Uterus (tissue), 2 donors: ENCODE data around the gene OBSCN.

ENCODE experiments used
- CTCF ChIP-seq, 4 experiments: fragments of 200-600 bp in 2 of 4; fragments of 450-650 bp in 2 of 4; sonication (generic) in 2 of 4; IDR thresholded peaks; one replicate each; pipeline ENCODE4 v1.5.1; 2016 to 2019; ENCODE audit warnings: antibody characterized with exemption in 4 of 4, mild to moderate bottlenecking in 2 of 4, moderate library complexity in 1 of 4
- POLR2A ChIP-seq, 2 donors: fragments of 450-650 bp; IDR thresholded peaks; one replicate each; pipeline ENCODE4 v1.6.1; 2016; ENCODE audit warnings: antibody characterized with exemption in 2 of 2, mild to moderate bottlenecking in 1 of 2, moderate library complexity in 1 of 2

- TF ChIP-seq CTCF (IDR thresholded peaks at IDR 0.05) (no peak), POLR2A (IDR thresholded peaks at IDR 0.05) (no peak)
Observed at GRCh38 chr1:228298471-228298870, 90.6 kb downstream of the OBSCN start.
